Caco-2 (cell line): ENCODE results near the gene CXCR4. TPM values are rescaled to one million over a fixed set of nuclear protein-coding genes. Genes with fewer than 3 reads are reported as not detected.

Experiments
- BruUV-seq: library from RNA; stranded (reverse); fragments of 400-500 nt; replicated peaks from 2 replicates; lab custom pipeline; 2021; lab: Mats Ljungman, UMichigan
- CTCF ChIA-PET: fragments of 300-600 bp; sonication (Branson Sonifier 250); formaldehyde crosslinking; loops from one replicate; lab custom pipeline; 2022; ENCODE audit warnings: antibody characterized with exemption; lab: Charles Lee
- POLR2A ChIA-PET: fragments of 300-600 bp; sonication (Branson Sonifier 250); formaldehyde crosslinking; loops from one replicate; lab custom pipeline; 2022; ENCODE audit warnings: antibody characterized with exemption; lab: Charles Lee
- DNase-seq, 2 experiments: peaks; one replicate each; pipeline versions ENCODE4 v3.0.0 to v3.0.0-alpha.2; 2020 to 2022
- H3K27me3 ChIP-seq: replicated peaks from 2 replicates; pipeline ENCODE4 v1.6.0; 2011; ENCODE audit warnings: low read length; ENCODE audit not compliant: control insufficient read depth, insufficient read depth
- H3K36me3 ChIP-seq: 2 replicates; pipeline ENCODE4 v1.5.1; 2011; ENCODE audit warnings: low read length; ENCODE audit not compliant: control insufficient read depth, insufficient read depth
- H3K4me1 ChIP-seq: fragments of 250-450 bp; sonication (Bioruptor Pico); 2 replicates; pipeline ENCODE4 v1.5.1; 2020; ENCODE audit warnings: mild to moderate bottlenecking
- H3K4me3 ChIP-seq: 2 replicates; pipeline ENCODE4 v1.5.1; 2011; ENCODE audit warnings: low read depth, mild to moderate bottlenecking, control low read depth, low read length
- H3K9me3 ChIP-seq: fragments of 250-450 bp; sonication (Bioruptor Pico); 2 replicates; pipeline ENCODE4 v1.5.1; 2020; ENCODE audit warnings: mild to moderate bottlenecking, moderate library complexity
- H3K27ac Mint-ChIP-seq: one replicate; pipeline ENCODE4 v1.8.0; 2022; ENCODE audit warnings: mixed read lengths; ENCODE audit not compliant: unreplicated experiment
- H3K27me3 Mint-ChIP-seq: one replicate; pipeline ENCODE4 v1.8.0; 2022; ENCODE audit warnings: mixed read lengths; ENCODE audit not compliant: insufficient read depth, unreplicated experiment
- H3K36me3 Mint-ChIP-seq: one replicate; pipeline ENCODE4 v1.8.0; 2022; ENCODE audit warnings: mild to moderate bottlenecking, mixed read lengths; ENCODE audit not compliant: insufficient read depth, unreplicated experiment
- H3K4me1 Mint-ChIP-seq: one replicate; pipeline ENCODE4 v1.8.0; 2022; ENCODE audit warnings: low read depth, mixed read lengths; ENCODE audit not compliant: unreplicated experiment
- H3K4me3 Mint-ChIP-seq: one replicate; pipeline ENCODE4 v1.8.0; 2022; ENCODE audit warnings: mild to moderate bottlenecking, moderate library complexity, mixed read lengths; ENCODE audit not compliant: unreplicated experiment
- H3K9me3 Mint-ChIP-seq: one replicate; pipeline ENCODE4 v1.8.0; 2022; ENCODE audit warnings: mixed read lengths; ENCODE audit not compliant: unreplicated experiment
- CTCF ChIP-seq, 2 experiments: fragments of 200-600 bp in 1 of 2; IDR thresholded peaks; 1 replicate in 1 of 2; 2 replicates in 1 of 2; pipeline versions ENCODE4 v1.5.1 to v1.8.0; 2011 to 2022; ENCODE audit warnings: antibody characterized with exemption in 1 of 2, control low read depth in 1 of 2, inconsistent platforms in 1 of 2, low read depth in 1 of 2, low read length in 1 of 2, mild to moderate bottlenecking in 1 of 2, moderate library complexity in 1 of 2; ENCODE audit not compliant: insufficient read depth in 1 of 2, severe bottlenecking in 1 of 2, unreplicated experiment in 1 of 2
- intact Hi-C: fragments of 100-400 bp; cut with micrococcal nuclease; formaldehyde crosslinking; loops from one replicate; pipeline ENCODE4 v1.10.0; 2022; ENCODE audit not compliant: unreplicated experiment
- total RNA-seq: library from RNA; stranded (reverse); gene quantifications from 2 replicates; pipeline ENCODE4 v1.2.3, GENCODE V29; 2022

CXCR4 gene
- total RNA-seq, 1 experiment from 2014 or later: 1.4 TPM

DNA sequence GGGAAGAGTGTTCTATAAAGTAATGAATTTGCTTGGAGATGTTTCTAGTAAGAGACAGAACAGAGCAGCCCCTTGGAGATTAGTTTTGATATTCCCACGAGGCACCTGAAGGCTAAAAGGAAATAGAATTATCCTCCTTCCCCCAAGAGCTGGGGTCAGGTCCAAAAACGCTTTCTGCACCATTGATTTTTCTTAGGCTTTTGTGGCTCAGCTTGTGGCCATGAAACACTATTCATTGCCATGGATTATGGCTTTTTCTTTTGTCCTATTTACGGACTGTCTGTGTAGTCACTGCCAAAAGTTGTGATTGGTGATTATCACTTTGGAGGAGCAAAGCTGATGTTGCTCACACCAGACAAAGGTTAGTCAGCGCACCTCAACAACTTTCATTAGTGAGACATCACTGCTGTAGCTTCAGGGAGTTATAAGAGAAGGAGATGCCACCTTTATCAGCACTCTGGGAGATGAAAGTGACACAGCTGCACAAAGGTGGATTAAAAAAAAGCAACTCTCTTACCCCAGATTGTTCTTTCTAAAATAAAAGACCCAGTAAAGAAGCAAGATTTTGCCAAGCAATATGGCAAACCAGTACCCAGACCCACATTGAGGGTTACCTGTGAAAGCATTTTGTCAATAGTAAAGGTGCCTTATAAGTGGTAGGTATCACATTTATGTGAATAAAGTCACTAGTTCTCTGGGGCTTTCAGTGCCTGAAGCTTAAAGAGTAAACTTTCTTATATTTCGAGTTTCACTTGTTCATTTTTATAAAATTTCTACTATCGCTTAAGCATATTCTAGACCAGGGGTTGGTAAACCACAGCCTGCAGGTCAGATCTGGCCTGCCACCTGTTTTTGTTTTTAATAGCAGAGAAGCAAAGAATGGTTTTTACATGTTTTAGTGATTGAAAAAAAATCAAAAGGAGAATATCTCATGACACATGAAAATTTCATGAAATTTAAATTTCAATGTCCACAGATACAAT lies 10.6 kb downstream of the CXCR4 start:
- BruUV-seq: no TSS peak
- intact Hi-C loops: no loop called here
- H3K27ac Mint-ChIP-seq: no peak overlapping the region
- ChIA-PET CTCF (no interaction called here), POLR2A (no interaction called here)
- no peaks in the 10 kb centered on the region for H3K27me3 ChIP-seq
- H3K4me1 ChIP-seq: no peaks in the 10 kb centered on the region; the same call in 1 of the 2 replicates
- no peaks in the 10 kb centered on the region for H3K36me3 Mint-ChIP-seq
- H3K27me3 Mint-ChIP-seq: peaks cover 18% of the 10 kb centered on the region
- H3K4me3 Mint-ChIP-seq: no peak overlapping the region
- H3K9me3 Mint-ChIP-seq: no peaks in the 10 kb centered on the region
- no peak for TF ChIP-seq CTCF (IDR thresholded peaks at IDR 0.05; ENCODE audit: insufficient read depth in 1 of 2, low read depth in 1 of 2, low read length in 1 of 2, severe bottlenecking in 1 of 2, unreplicated experiment in 1 of 2)
- no peak overlapping the region for H3K4me3 ChIP-seq
- H3K9me3 ChIP-seq: no peaks in the 10 kb centered on the region
- no peak for DNase-seq
- H3K4me1 Mint-ChIP-seq: no peaks in the 10 kb centered on the region
- H3K36me3 ChIP-seq: no peaks in the 10 kb centered on the region

DNA sequence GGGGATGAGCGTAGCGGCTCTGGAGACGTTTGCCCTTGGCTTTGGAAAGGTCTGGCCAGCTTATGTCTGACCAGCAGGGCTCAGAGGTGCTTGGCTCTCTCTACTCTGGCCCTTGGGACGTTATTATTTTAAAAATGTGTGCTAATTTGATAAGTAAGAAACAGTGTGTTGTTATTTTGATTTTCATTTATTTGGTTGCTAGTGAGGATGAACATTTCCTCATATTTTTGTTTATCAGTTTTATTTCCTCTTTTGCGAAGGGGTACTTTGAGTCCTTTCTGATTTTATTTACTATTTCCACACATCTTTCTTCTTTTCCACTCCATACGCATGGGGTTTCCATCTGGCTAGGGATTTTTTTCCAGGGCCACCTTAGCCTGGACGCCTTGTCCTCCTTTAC lies 11.4 kb downstream of the CXCR4 start:
- H3K4me3 Mint-ChIP-seq: no peak overlapping the region
- H3K36me3 Mint-ChIP-seq: no peaks in the 10 kb centered on the region
- H3K9me3 ChIP-seq: no peaks in the 10 kb centered on the region
- no peaks in the 10 kb centered on the region; the same call in 1 of the 2 replicates for H3K4me1 ChIP-seq
- ChIA-PET CTCF (no interaction called here), POLR2A (no interaction called here)
- no peaks in the 10 kb centered on the region for H3K4me1 Mint-ChIP-seq
- intact Hi-C loops: no loop called here
- H3K27ac Mint-ChIP-seq: no peak overlapping the region
- peaks cover 16% of the 10 kb centered on the region for H3K27me3 Mint-ChIP-seq
- no peaks in the 10 kb centered on the region for H3K27me3 ChIP-seq
- TF ChIP-seq CTCF (IDR thresholded peaks at IDR 0.05; ENCODE audit: insufficient read depth in 1 of 2, low read depth in 1 of 2, low read length in 1 of 2, severe bottlenecking in 1 of 2, unreplicated experiment in 1 of 2): no peak
- no peak for DNase-seq
- no TSS peak for BruUV-seq
- H3K4me3 ChIP-seq: no peak overlapping the region
- no peaks in the 10 kb centered on the region for H3K9me3 Mint-ChIP-seq
- H3K36me3 ChIP-seq: no peaks in the 10 kb centered on the region

GRCh38 chr2:136104977-136105376 lies 13.0 kb downstream of the CXCR4 start:
- H3K27me3 ChIP-seq: no peaks in the 10 kb centered on the region
- TF ChIP-seq CTCF (IDR thresholded peaks at IDR 0.05; ENCODE audit: insufficient read depth in 1 of 2, low read depth in 1 of 2, low read length in 1 of 2, severe bottlenecking in 1 of 2, unreplicated experiment in 1 of 2): no peak
- Mint-ChIP-seq H3K4me3 (no peak overlapping the region), H3K36me3 (no peaks in the 10 kb centered on the region), H3K27ac (no peak overlapping the region), H3K27me3 (peaks cover 9% of the 10 kb centered on the region), H3K4me1 (no peaks in the 10 kb centered on the region), H3K9me3 (no peaks in the 10 kb centered on the region)
- H3K4me3 ChIP-seq: no peak overlapping the region
- POLR2A ChIA-PET: no interaction called here
- no TSS peak for BruUV-seq
- H3K36me3 ChIP-seq: no peaks in the 10 kb centered on the region
- CTCF ChIA-PET: no interaction called here
- DNase-seq: no peak
- intact Hi-C loops: no loop called here
- no peaks in the 10 kb centered on the region; the same call in 1 of the 2 replicates for H3K4me1 ChIP-seq
- H3K9me3 ChIP-seq: no peaks in the 10 kb centered on the region
